COR-L47 (cell line): Measurements from ENCODE around the gene OTOP3.
"Not testable (repeated sequence)": the region's sequence is repeated elsewhere in the genome, so short reads cannot be mapped to it uniquely, and the experiment has no call there.

Source experiments
- DNase-seq: peaks from one replicate; lab custom pipeline; 2025; lab: John Stamatoyannopoulos, UW

The OTOP3 gene

GRCh38 chr17:74935585-74936469 lies at the start of gene OTOP3:
OTOP3 (plus strand) TSS chr17:74935898; CDS start chr17:74935922, 24 bp downstream.
- DNase-seq = peak; percentile 79

- no peak for DNase-seq
Observed at GRCh38 chr17:74888469-74888868, 47.2 kb upstream of the OTOP3 start.

GRCh38 chr17:74890554-74890953 lies 45.1 kb upstream of the OTOP3 start:
- DNase-seq = no peak

- DNase-seq = no peak
Observed at GRCh38 chr17:74892013-74892841, 43.5 kb upstream of the OTOP3 start.

- DNase-seq = no peak
Observed at GRCh38 chr17:74892974-74893911, 42.5 kb upstream of the OTOP3 start, which contains the start of gene FADS6. FADS6 (minus strand) TSS chr17:74893633; CDS start chr17:74893595, 38 bp downstream.

- no peak for DNase-seq
Observed at GRCh38 chr17:74893936-74894671, 41.6 kb upstream of the OTOP3 start.

GRCh38 chr17:74898376-74898946 lies 37.2 kb upstream of the OTOP3 start:
- DNase-seq = no peak

- no peak for DNase-seq
Observed at GRCh38 chr17:74900208-74900607, 35.5 kb upstream of the OTOP3 start.

GRCh38 chr17:74901353-74902135 lies 34.2 kb upstream of the OTOP3 start:
- no peak for DNase-seq

GRCh38 chr17:74903034-74903433 lies 32.7 kb upstream of the OTOP3 start:
- no peak for DNase-seq

- no peak for DNase-seq
Observed at GRCh38 chr17:74903671-74904070, 32.0 kb upstream of the OTOP3 start.

GRCh38 chr17:74904687-74905409 lies 30.9 kb upstream of the OTOP3 start:
- no peak for DNase-seq

- not testable (repeated sequence) for DNase-seq
Observed at GRCh38 chr17:74906214-74906793, 29.4 kb upstream of the OTOP3 start.

- no peak for DNase-seq
Observed at GRCh38 chr17:74907012-74907411, 28.7 kb upstream of the OTOP3 start.

- not testable (repeated sequence) for DNase-seq
Observed at GRCh38 chr17:74909097-74909496, 26.6 kb upstream of the OTOP3 start.

- DNase-seq = not testable (repeated sequence)
Observed at GRCh38 chr17:74911423-74911822, 24.3 kb upstream of the OTOP3 start.

GRCh38 chr17:74916136-74916850 lies 19.4 kb upstream of the OTOP3 start:
- no peak for DNase-seq

- no peak for DNase-seq
Observed at GRCh38 chr17:74916851-74917199, 18.9 kb upstream of the OTOP3 start.
